GM12892 (cell line): ENCODE measurements around the gene CLN6.
"Not testable (repeated sequence)": the region's sequence is repeated elsewhere in the genome, so short reads cannot be mapped to it uniquely, and the experiment has no call there.

Source experiments
- DNase-seq: peaks from one replicate; pipeline ENCODE4 v3.0.0; 2011; ENCODE audit not compliant: insufficient read length
- FAIRE-seq: peaks from 2 replicates; lab custom pipeline; 2011; peaks lifted over from hg19 to GRCh38; lab: Jason Lieb, UNC
- POLR2A ChIP-seq: IDR thresholded peaks from 2 replicates; pipeline ENCODE4 v1.6.1; 2011; ENCODE audit warnings: low read depth, low read length, control low read depth
- POLR2AphosphoS5 ChIP-seq: IDR thresholded peaks from 2 replicates; pipeline ENCODE4 v1.6.1; 2011; ENCODE audit warnings: low read depth, low read length, control low read depth
- TAF1 ChIP-seq: IDR thresholded peaks from 2 replicates; pipeline ENCODE4 v1.6.1; 2011; ENCODE audit warnings: low read depth, mild to moderate bottlenecking, control low read depth, low read length, borderline replicate concordance

The CLN6 gene

GRCh38 chr15:68249058-68249713 lies 19.7 kb upstream of the CLN6 start:
- TF ChIP-seq POLR2AphosphoS5 (no peak), TAF1 (no peak), POLR2A (no peak)
- FAIRE-seq (no peak), DNase-seq (no peak)

- TF ChIP-seq POLR2A (no peak), POLR2AphosphoS5 (no peak), TAF1 (no peak)
- DNase-seq (no peak), FAIRE-seq (no peak)
These were observed 14.7 kb upstream of the CLN6 start for GRCh38 chr15:68244235-68244634.

GRCh38 chr15:68241088-68241935 lies 11.8 kb upstream of the CLN6 start:
- no peak for TF ChIP-seq POLR2A
- TF ChIP-seq TAF1 = no peak
- no peak for TF ChIP-seq POLR2AphosphoS5
- FAIRE-seq = no peak
- DNase-seq = no peak

GRCh38 chr15:68239025-68239424 lies 9.5 kb upstream of the CLN6 start:
- FAIRE-seq = no peak

GRCh38 chr15:68235022-68235421 lies 5.5 kb upstream of the CLN6 start:
- no peak for DNase-seq
- FAIRE-seq = no peak
- TF ChIP-seq POLR2AphosphoS5 = no peak
- TF ChIP-seq TAF1 = no peak
- no peak for TF ChIP-seq POLR2A

More at GRCh38 chr15:68239025-68239424, 9.5 kb upstream of the CLN6 start:
- no peak for DNase-seq
- no peak for TF ChIP-seq POLR2A
- TF ChIP-seq POLR2AphosphoS5 = no peak
- no peak for TF ChIP-seq TAF1

- not testable (repeated sequence) for FAIRE-seq
These were observed 5.0 kb upstream of the CLN6 start for GRCh38 chr15:68234520-68234919.

GRCh38 chr15:68234060-68234459 lies 4.5 kb upstream of the CLN6 start:
- DNase-seq (no peak), FAIRE-seq (no peak)
- TF ChIP-seq TAF1 = no peak
- TF ChIP-seq POLR2A = no peak
- no peak for TF ChIP-seq POLR2AphosphoS5

More at GRCh38 chr15:68234520-68234919, 5.0 kb upstream of the CLN6 start:
- not testable (repeated sequence) for DNase-seq

GRCh38 chr15:68232937-68233336 lies 3.4 kb upstream of the CLN6 start:
- DNase-seq (no peak), FAIRE-seq (no peak)
- TF ChIP-seq POLR2AphosphoS5 (no peak), POLR2A (no peak), TAF1 (no peak)

- no peak for TF ChIP-seq TAF1
- TF ChIP-seq POLR2A = no peak
- no peak for TF ChIP-seq POLR2AphosphoS5
- no peak for FAIRE-seq
- DNase-seq = no peak
These were observed 2.9 kb upstream of the CLN6 start for GRCh38 chr15:68232449-68232848.

- DNase-seq = no peak
- FAIRE-seq = no peak
- TF ChIP-seq TAF1 (no peak), POLR2A (no peak), POLR2AphosphoS5 (no peak)
These were observed 1.7 kb upstream of the CLN6 start for GRCh38 chr15:68231102-68231818.
